Coronary artery (tissue), 2 donors: ENCODE measurements around the gene TRIM71.

Experiments
- DNase-seq: peaks from one replicate; pipeline ENCODE4 v3.0.0-alpha.2; 2017; ENCODE audit warnings: low spot score
- H3K27ac ChIP-seq, 2 donors: fragments of 200-600 bp; sonication (generic); one replicate each; pipeline ENCODE4 v1.5.1; 2016 to 2019
- H3K4me3 ChIP-seq: fragments of 200-600 bp; sonication (generic); 2 replicates; pipeline ENCODE4 v1.5.1; 2016; ENCODE audit warnings: mild to moderate bottlenecking, moderate library complexity
- CTCF ChIP-seq: fragments of 200-600 bp; sonication (generic); IDR thresholded peaks from one replicate; pipeline ENCODE4 v1.5.1; 2019; ENCODE audit warnings: antibody characterized with exemption

The TRIM71 gene

GRCh38 chr3:32884591-32884990 lies 66.8 kb downstream of the TRIM71 start:
- no peak for DNase-seq
- Histone ChIP-seq H3K4me3 (no peak overlapping the region), H3K27ac (no peak overlapping the region)
- TF ChIP-seq CTCF = no peak

GRCh38 chr3:32885283-32885901 lies 67.6 kb downstream of the TRIM71 start:
- Histone ChIP-seq H3K4me3 (no peak overlapping the region), H3K27ac (no peak overlapping the region)
- TF ChIP-seq CTCF = no peak
- no peak for DNase-seq

- no peak overlapping the region for H3K27ac ChIP-seq
- no peak for DNase-seq
- no peak for TF ChIP-seq CTCF
- H3K4me3 ChIP-seq = no peak overlapping the region
These were observed 68.5 kb downstream of the TRIM71 start for GRCh38 chr3:32886296-32886695.

- TF ChIP-seq CTCF = no peak
- Histone ChIP-seq H3K4me3 (no peak overlapping the region), H3K27ac (no peak overlapping the region)
- DNase-seq = no peak
These were observed 69.1 kb downstream of the TRIM71 start for GRCh38 chr3:32886911-32887310.

GRCh38 chr3:32888739-32889138 lies 70.9 kb downstream of the TRIM71 start:
- no peak for DNase-seq
- no peak overlapping the region for H3K4me3 ChIP-seq
- no peak for TF ChIP-seq CTCF
- no peak overlapping the region for H3K27ac ChIP-seq

- DNase-seq = no peak
- TF ChIP-seq CTCF = no peak
- Histone ChIP-seq H3K4me3 (no peak overlapping the region), H3K27ac (no peak overlapping the region)
These were observed 72.9 kb downstream of the TRIM71 start for GRCh38 chr3:32890420-32891276.

- no peak for TF ChIP-seq CTCF
- no peak overlapping the region for H3K27ac ChIP-seq
- no peak for DNase-seq
- H3K4me3 ChIP-seq = no peak overlapping the region
These were observed 73.6 kb downstream of the TRIM71 start for GRCh38 chr3:32891365-32891764.
